GM23338 (cell line): ENCODE data around the gene FBLN2. TPM values are rescaled to one million over a fixed set of nuclear protein-coding genes. Genes with fewer than 3 reads are reported as not detected.

Experiments
- ATAC-seq: fragments of 200-7000 bp; cut with Tn5 transposase; 3 replicates; pipeline ENCODE4 v1.9.1; 2020
- DNase-seq: peaks from one replicate; pipeline ENCODE4 v3.0.0-alpha.2; 2015; ENCODE audit warnings: low spot score
- H2AFZ ChIP-seq: fragments of 200-600 bp; sonication (generic); 2 replicates; pipeline ENCODE4 v1.8.0; 2016; ENCODE audit warnings: antibody characterized with exemption, mild to moderate bottlenecking, moderate library complexity
- H3F3A ChIP-seq: fragments of 200-600 bp; sonication (generic); replicated peaks from 2 replicates; pipeline ENCODE4 v1.8.0; 2017; ENCODE audit warnings: antibody characterized with exemption, mixed run types, low read depth
- H3K27ac ChIP-seq: fragments of 200-600 bp; sonication (generic); 2 replicates; pipeline ENCODE4 v1.6.1; 2016; ENCODE audit warnings: low read depth
- H3K27me3 ChIP-seq: fragments of 200-600 bp; sonication (generic); 2 replicates; pipeline ENCODE4 v1.8.0; 2016; ENCODE audit warnings: mild to moderate bottlenecking, mixed run types, moderate library complexity; ENCODE audit not compliant: insufficient read depth
- H3K36me3 ChIP-seq: fragments of 200-600 bp; sonication (generic); 2 replicates; pipeline ENCODE4 v1.8.0; 2016; ENCODE audit warnings: mild to moderate bottlenecking; ENCODE audit not compliant: insufficient read depth
- H3K4me1 ChIP-seq: fragments of 200-600 bp; sonication (generic); 2 replicates; pipeline ENCODE4 v1.8.0; 2016; ENCODE audit warnings: mild to moderate bottlenecking, moderate library complexity; ENCODE audit not compliant: insufficient read depth
- H3K4me2 ChIP-seq: fragments of 200-600 bp; sonication (generic); 2 replicates; pipeline ENCODE4 v1.7.1; 2017; ENCODE audit warnings: mixed run types
- H3K4me3 ChIP-seq: fragments of 200-600 bp; sonication (generic); 2 replicates; pipeline ENCODE4 v1.6.1; 2016; ENCODE audit warnings: mixed run types
- H3K79me2 ChIP-seq: fragments of 200-600 bp; sonication (generic); replicated peaks from 2 replicates; pipeline ENCODE4 v1.8.0; 2017; ENCODE audit warnings: mild to moderate bottlenecking; ENCODE audit not compliant: insufficient read depth
- H3K9me2 ChIP-seq: fragments of 200-600 bp; sonication (generic); 2 replicates; pipeline ENCODE4 v1.8.0; 2017; ENCODE audit not compliant: insufficient read depth
- H4K20me1 ChIP-seq: fragments of 200-600 bp; sonication (generic); replicated peaks from 2 replicates; pipeline ENCODE4 v1.8.0; 2017; ENCODE audit warnings: mild to moderate bottlenecking; ENCODE audit not compliant: insufficient read depth
- H3K27ac Mint-ChIP-seq: 2 replicates; pipeline ENCODE4 v1.8.0; 2020; ENCODE audit warnings: inconsistent platforms, mild to moderate bottlenecking, moderate library complexity, mixed read lengths
- H3K27me3 Mint-ChIP-seq: 3 replicates; pipeline ENCODE4 v1.8.0; 2022; ENCODE audit warnings: low read depth, mild to moderate bottlenecking, moderate library complexity, mixed read lengths, inconsistent platforms; ENCODE audit not compliant: insufficient read depth, poor library complexity
- H3K36me3 Mint-ChIP-seq: 3 replicates; pipeline ENCODE4 v1.8.0; 2021; ENCODE audit warnings: low read depth, mild to moderate bottlenecking, inconsistent platforms, moderate library complexity, mixed read lengths
- H3K4me1 Mint-ChIP-seq: 3 replicates; pipeline ENCODE4 v1.8.0; 2020; ENCODE audit warnings: mild to moderate bottlenecking, inconsistent platforms, mixed read lengths
- H3K4me3 Mint-ChIP-seq: 3 replicates; pipeline ENCODE4 v1.8.0; 2021; ENCODE audit warnings: moderate library complexity, mild to moderate bottlenecking, inconsistent platforms, mixed read lengths
- H3K9me3 Mint-ChIP-seq: 3 replicates; pipeline ENCODE4 v1.8.0; 2020; ENCODE audit warnings: moderate library complexity, mild to moderate bottlenecking, inconsistent platforms, mixed read lengths
- EZH2 ChIP-seq: fragments of 200-600 bp; sonication (generic); IDR thresholded peaks from one replicate; pipeline ENCODE4 v1.8.0; 2017; ENCODE audit warnings: antibody characterized with exemption, mild to moderate bottlenecking, low read depth; ENCODE audit not compliant: unreplicated experiment
- EZH2phosphoT487 ChIP-seq: fragments of 200-600 bp; sonication (generic); IDR thresholded peaks from one replicate; pipeline ENCODE4 v1.8.1; 2018; ENCODE audit warnings: antibody characterized with exemption; ENCODE audit not compliant: unreplicated experiment
- POLR2AphosphoS5 ChIP-seq: IDR thresholded peaks from 2 replicates; pipeline ENCODE4 v1.6.1; 2016; ENCODE audit warnings: antibody characterized with exemption, low read depth
- STAT1 ChIP-seq: IDR thresholded peaks from one replicate; pipeline ENCODE4 v1.6.1; 2016; ENCODE audit warnings: antibody characterized with exemption; ENCODE audit not compliant: unreplicated experiment
- polyA plus RNA-seq: library from polyadenylated mRNA; unstranded; fragments of >200 nt; fragmentation: Nextera tagmentation; extraction: Ambion mirVana; gene quantifications from 2 replicates; pipeline ENCODE4 v1.2.1, GENCODE V29; 2016
- total RNA-seq: library from RNA; depleted of rRNA; stranded (reverse); fragments of >200 nt; shearing (Covaris generic); gene quantifications from 2 replicates; pipeline ENCODE4 v1.2.3, GENCODE V29; 2014
- TF ChIP-seq, protein P1 (sequence below), 2 experiments: fragments of 200-600 bp in 1 of 2; sonication (generic) in 1 of 2; conservative IDR thresholded peaks; 2 replicates each; pipeline versions ENCODE4 v1.5.1 to v1.6.1; 2016 to 2017; ENCODE audit warnings: antibody characterized with exemption in 2 of 2, low read depth in 2 of 2, mild to moderate bottlenecking in 2 of 2, moderate library complexity in 1 of 2
- TF ChIP-seq, protein P2 (sequence below): fragments of 250-450 bp; sonication (Bioruptor Pico); IDR thresholded peaks from 2 replicates; pipeline ENCODE4 v1.5.0; 2020; ENCODE audit warnings: mild to moderate bottlenecking, moderate library complexity
- TF ChIP-seq, protein P3 (sequence below): IDR thresholded peaks from 2 replicates; pipeline ENCODE4 v1.6.1; 2016; ENCODE audit warnings: antibody characterized with exemption

FBLN2 gene
- total and polyA plus RNA-seq, 2 experiments from 2014 or later = 18.8 to 26.8 TPM

DNA sequence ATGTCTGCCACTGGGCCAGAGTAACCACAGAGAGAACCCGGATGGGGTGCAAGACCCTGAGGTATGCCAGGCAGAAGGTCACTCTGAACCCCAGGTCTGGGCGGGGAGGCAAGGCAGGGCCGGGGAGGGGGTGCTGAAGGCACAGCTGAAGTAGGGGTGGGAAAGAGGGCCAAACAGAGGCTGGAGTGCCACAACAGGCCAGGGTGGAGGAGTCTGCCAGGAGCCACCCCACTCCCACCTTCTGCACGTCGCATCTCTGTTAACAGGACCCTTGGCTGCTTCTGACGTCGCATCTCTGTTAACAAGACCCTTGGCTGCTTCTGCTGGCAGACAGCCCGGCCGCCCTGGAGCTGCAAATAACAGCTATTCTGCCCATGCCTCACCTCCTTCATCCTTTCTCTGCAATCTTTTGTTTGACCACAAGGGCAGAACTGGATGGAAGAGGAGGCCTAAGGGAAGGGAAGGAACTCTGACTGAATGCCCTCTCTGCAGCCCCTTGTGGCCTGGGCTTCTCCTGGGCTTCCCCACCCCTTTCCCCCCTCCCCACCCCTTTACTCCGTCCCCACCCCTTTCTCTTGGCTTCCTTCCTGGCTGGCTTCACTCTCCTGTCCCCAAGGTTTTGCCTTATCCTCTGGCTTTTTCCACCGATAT lies 20.6 kb upstream of the FBLN2 start:
- no peak overlapping the region for H3K4me3 Mint-ChIP-seq
- DNase-seq (peak; percentile 93), ATAC-seq (peak; percentile 97)
- TF ChIP-seq, protein P1, sequence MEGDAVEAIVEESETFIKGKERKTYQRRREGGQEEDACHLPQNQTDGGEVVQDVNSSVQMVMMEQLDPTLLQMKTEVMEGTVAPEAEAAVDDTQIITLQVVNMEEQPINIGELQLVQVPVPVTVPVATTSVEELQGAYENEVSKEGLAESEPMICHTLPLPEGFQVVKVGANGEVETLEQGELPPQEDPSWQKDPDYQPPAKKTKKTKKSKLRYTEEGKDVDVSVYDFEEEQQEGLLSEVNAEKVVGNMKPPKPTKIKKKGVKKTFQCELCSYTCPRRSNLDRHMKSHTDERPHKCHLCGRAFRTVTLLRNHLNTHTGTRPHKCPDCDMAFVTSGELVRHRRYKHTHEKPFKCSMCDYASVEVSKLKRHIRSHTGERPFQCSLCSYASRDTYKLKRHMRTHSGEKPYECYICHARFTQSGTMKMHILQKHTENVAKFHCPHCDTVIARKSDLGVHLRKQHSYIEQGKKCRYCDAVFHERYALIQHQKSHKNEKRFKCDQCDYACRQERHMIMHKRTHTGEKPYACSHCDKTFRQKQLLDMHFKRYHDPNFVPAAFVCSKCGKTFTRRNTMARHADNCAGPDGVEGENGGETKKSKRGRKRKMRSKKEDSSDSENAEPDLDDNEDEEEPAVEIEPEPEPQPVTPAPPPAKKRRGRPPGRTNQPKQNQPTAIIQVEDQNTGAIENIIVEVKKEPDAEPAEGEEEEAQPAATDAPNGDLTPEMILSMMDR (conservative IDR thresholded peaks at IDR 0.05; ENCODE audit: low read depth in 2 of 2) = peak; percentile 14 to 58; a peak in 2 of 4 replicates
- TF ChIP-seq EZH2phosphoT487 = no peak
- Histone ChIP-seq H3K9me2 (no peaks in the 10 kb centered on the region), H3K79me2 (no peaks in the 10 kb centered on the region), H4K20me1 (no peaks in the 10 kb centered on the region), H3F3A (no peaks in the 10 kb centered on the region), H3K4me2 (no peak overlapping the region), H3K27me3 (no peaks in the 10 kb centered on the region), H3K4me1 (peaks cover 11% of the 10 kb centered on the region; the same call in 1 of the 2 replicates), H3K27ac (no peak overlapping the region), H3K36me3 (no peaks in the 10 kb centered on the region), H3K4me3 (no peak overlapping the region), H2AFZ (peak overlapping the region; percentile 85)
- H3K27ac Mint-ChIP-seq = peak overlapping the region; percentile 36; the same call in 1 of the 2 replicates
- no peaks in the 10 kb centered on the region for H3K9me3 Mint-ChIP-seq
- no peaks in the 10 kb centered on the region for H3K36me3 Mint-ChIP-seq
- H3K27me3 Mint-ChIP-seq = peaks cover 11% of the 10 kb centered on the region
- H3K4me1 Mint-ChIP-seq = peaks cover 30% of the 10 kb centered on the region

DNA sequence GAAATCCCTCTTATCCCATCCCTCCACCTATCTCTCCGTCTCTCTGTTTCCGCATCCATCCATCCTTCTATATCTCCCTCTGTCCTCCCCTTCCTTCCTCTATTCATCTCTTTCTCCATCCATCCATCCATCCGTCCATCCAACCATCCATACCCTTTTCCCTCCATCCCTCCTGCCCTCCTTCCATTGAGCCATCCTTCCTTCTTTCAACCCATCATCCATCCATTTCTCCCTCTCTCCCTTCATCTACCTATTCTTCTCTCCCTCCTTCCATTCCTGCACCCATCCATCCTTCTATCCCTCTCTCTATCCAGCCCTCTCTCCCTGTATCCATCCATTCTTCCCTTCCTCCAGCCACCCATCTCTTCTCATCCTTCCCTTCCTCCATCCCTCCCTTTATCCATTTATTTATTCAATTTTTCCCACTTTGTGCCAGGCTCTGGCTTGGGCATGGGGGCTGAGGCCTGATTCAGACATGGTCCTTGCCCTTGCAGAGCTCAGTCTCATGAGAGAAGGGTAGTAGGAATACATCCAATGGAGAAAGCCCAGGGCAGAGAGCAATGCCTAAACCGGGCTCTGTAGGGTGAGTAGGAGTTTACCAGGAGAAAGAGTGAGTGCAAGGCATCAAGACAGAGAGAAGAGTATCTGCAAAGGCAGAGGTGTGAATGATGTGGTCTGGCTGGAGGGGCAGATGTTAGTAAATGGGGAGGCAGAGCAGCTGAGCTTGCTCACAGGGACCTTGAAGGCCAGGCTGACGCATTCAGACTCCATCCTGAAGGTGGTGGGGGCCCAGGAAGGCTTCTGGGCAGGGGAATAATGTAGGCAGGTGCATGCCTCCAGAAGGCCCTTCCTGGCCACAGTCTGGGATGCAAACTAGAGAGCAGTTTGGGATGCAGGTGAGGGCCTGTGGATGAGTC lies 19.5 kb upstream of the FBLN2 start:
- H3K27ac Mint-ChIP-seq = no peak overlapping the region
- Histone ChIP-seq H2AFZ (no peak overlapping the region), H3K9me2 (no peaks in the 10 kb centered on the region), H3K4me2 (no peak overlapping the region), H3K27me3 (no peaks in the 10 kb centered on the region), H3K4me1 (peaks cover 11% of the 10 kb centered on the region; the same call in 1 of the 2 replicates), H3F3A (no peaks in the 10 kb centered on the region), H3K36me3 (no peaks in the 10 kb centered on the region), H3K27ac (no peak overlapping the region), H4K20me1 (no peaks in the 10 kb centered on the region), H3K4me3 (no peak overlapping the region), H3K79me2 (no peaks in the 10 kb centered on the region)
- peaks cover 9% of the 10 kb centered on the region for H3K27me3 Mint-ChIP-seq
- no peak for ATAC-seq
- H3K4me1 Mint-ChIP-seq = peaks cover 30% of the 10 kb centered on the region
- H3K9me3 Mint-ChIP-seq = no peaks in the 10 kb centered on the region
- no peak overlapping the region for H3K4me3 Mint-ChIP-seq
- no peak for DNase-seq
- H3K36me3 Mint-ChIP-seq = no peaks in the 10 kb centered on the region
- TF ChIP-seq, protein P2, sequence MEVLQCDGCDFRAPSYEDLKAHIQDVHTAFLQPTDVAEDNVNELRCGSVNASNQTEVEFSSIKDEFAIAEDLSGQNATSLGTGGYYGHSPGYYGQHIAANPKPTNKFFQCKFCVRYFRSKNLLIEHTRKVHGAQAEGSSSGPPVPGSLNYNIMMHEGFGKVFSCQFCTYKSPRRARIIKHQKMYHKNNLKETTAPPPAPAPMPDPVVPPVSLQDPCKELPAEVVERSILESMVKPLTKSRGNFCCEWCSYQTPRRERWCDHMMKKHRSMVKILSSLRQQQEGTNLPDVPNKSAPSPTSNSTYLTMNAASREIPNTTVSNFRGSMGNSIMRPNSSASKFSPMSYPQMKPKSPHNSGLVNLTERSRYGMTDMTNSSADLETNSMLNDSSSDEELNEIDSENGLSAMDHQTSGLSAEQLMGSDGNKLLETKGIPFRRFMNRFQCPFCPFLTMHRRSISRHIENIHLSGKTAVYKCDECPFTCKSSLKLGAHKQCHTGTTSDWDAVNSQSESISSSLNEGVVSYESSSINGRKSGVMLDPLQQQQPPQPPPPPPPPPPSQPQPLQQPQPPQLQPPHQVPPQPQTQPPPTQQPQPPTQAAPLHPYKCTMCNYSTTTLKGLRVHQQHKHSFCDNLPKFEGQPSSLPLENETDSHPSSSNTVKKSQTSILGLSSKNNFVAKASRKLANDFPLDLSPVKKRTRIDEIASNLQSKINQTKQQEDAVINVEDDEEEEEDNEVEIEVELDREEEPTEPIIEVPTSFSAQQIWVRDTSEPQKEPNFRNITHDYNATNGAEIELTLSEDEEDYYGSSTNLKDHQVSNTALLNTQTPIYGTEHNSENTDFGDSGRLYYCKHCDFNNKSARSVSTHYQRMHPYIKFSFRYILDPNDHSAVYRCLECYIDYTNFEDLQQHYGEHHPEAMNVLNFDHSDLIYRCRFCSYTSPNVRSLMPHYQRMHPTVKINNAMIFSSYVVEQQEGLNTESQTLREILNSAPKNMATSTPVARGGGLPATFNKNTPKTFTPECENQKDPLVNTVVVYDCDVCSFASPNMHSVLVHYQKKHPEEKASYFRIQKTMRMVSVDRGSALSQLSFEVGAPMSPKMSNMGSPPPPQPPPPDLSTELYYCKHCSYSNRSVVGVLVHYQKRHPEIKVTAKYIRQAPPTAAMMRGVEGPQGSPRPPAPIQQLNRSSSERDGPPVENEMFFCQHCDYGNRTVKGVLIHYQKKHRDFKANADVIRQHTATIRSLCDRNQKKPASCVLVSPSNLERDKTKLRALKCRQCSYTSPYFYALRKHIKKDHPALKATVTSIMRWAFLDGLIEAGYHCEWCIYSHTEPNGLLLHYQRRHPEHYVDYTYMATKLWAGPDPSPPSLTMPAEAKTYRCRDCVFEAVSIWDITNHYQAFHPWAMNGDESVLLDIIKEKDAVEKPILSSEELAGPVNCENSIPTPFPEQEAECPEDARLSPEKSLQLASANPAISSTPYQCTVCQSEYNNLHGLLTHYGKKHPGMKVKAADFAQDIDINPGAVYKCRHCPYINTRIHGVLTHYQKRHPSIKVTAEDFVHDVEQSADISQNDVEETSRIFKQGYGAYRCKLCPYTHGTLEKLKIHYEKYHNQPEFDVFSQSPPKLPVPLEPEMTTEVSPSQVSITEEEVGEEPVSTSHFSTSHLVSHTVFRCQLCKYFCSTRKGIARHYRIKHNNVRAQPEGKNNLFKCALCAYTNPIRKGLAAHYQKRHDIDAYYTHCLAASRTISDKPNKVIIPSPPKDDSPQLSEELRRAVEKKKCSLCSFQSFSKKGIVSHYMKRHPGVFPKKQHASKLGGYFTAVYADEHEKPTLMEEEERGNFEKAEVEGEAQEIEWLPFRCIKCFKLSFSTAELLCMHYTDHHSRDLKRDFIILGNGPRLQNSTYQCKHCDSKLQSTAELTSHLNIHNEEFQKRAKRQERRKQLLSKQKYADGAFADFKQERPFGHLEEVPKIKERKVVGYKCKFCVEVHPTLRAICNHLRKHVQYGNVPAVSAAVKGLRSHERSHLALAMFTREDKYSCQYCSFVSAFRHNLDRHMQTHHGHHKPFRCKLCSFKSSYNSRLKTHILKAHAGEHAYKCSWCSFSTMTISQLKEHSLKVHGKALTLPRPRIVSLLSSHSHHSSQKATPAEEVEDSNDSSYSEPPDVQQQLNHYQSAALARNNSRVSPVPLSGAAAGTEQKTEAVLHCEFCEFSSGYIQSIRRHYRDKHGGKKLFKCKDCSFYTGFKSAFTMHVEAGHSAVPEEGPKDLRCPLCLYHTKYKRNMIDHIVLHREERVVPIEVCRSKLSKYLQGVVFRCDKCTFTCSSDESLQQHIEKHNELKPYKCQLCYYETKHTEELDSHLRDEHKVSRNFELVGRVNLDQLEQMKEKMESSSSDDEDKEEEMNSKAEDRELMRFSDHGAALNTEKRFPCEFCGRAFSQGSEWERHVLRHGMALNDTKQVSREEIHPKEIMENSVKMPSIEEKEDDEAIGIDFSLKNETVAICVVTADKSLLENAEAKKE (CRISPR knock-in tag) = no peak
- TF ChIP-seq STAT1 (no peak), POLR2AphosphoS5 (no peak), EZH2 (no peak)
- TF ChIP-seq, protein P3, sequence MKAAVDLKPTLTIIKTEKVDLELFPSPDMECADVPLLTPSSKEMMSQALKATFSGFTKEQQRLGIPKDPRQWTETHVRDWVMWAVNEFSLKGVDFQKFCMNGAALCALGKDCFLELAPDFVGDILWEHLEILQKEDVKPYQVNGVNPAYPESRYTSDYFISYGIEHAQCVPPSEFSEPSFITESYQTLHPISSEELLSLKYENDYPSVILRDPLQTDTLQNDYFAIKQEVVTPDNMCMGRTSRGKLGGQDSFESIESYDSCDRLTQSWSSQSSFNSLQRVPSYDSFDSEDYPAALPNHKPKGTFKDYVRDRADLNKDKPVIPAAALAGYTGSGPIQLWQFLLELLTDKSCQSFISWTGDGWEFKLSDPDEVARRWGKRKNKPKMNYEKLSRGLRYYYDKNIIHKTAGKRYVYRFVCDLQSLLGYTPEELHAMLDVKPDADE = no peak
- TF ChIP-seq, protein P1 (conservative IDR thresholded peaks at IDR 0.05; ENCODE audit: low read depth in 2 of 2) = no peak
